DOHH2 (cell line): Measurements from ENCODE around the gene TRMT11.

Experiments
- EZH2phosphoT487 ChIP-seq: fragments of 200-600 bp; sonication (generic); IDR thresholded peaks from 2 replicates; pipeline ENCODE4 v1.6.1; 2017; ENCODE audit warnings: borderline replicate concordance, mild to moderate bottlenecking, antibody characterized with exemption, low read length, moderate library complexity, mixed read lengths
- TF ChIP-seq, protein P1 (sequence below): fragments of 200-600 bp; sonication (generic); IDR thresholded peaks from one replicate; pipeline ENCODE4 v1.5.1; 2014; ENCODE audit warnings: antibody characterized with exemption, mild to moderate bottlenecking, low read depth, low read length; ENCODE audit not compliant: poor library complexity, severe bottlenecking

DNA sequence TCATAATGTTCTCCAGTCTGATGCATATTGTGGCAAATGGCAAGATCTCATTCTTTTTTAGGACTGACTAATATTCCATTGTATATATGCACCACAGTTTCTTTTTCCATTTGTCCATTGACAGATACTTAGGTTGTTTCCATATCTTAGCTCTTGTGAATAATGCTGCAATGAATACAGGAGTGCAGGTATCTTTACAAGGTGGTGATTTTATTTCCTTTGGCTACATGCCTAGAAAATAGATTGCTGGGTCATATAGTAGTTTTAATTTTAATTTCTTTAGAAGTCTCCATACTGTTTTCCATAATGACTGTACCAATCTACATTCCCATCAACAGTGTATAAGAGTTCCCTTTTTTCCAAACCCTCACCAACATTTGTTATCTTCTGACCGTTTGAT, 97.5 kb downstream of the TRMT11 start:
- TF ChIP-seq, protein P1, sequence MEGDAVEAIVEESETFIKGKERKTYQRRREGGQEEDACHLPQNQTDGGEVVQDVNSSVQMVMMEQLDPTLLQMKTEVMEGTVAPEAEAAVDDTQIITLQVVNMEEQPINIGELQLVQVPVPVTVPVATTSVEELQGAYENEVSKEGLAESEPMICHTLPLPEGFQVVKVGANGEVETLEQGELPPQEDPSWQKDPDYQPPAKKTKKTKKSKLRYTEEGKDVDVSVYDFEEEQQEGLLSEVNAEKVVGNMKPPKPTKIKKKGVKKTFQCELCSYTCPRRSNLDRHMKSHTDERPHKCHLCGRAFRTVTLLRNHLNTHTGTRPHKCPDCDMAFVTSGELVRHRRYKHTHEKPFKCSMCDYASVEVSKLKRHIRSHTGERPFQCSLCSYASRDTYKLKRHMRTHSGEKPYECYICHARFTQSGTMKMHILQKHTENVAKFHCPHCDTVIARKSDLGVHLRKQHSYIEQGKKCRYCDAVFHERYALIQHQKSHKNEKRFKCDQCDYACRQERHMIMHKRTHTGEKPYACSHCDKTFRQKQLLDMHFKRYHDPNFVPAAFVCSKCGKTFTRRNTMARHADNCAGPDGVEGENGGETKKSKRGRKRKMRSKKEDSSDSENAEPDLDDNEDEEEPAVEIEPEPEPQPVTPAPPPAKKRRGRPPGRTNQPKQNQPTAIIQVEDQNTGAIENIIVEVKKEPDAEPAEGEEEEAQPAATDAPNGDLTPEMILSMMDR, result no peak
- no peak for TF ChIP-seq EZH2phosphoT487
